ENCODE results near the gene FMNL2. TPM values are rescaled to one million over a fixed set of nuclear protein-coding genes. Genes with fewer than 3 reads are reported as not detected.

Gene FMNL2
- total and polyA plus RNA-seq, 4 donors, result 1.5 to 9.3 (median 5.1) TPM

- DNase-seq (ENCODE audit: low spot score), result no peak
- no peaks in the 10 kb centered on the region for H3K9me3 ChIP-seq (ENCODE audit: control insufficient read depth in 4 of 4, low read length in 3 of 4)
- H3K4me1 ChIP-seq (ENCODE audit: control insufficient read depth in 4 of 4, insufficient read depth in 4 of 4, low read length in 3 of 4), result no peaks in the 10 kb centered on the region
- no peaks in the 10 kb centered on the region for H3K27me3 ChIP-seq (ENCODE audit: control insufficient read depth in 4 of 4, insufficient read depth in 4 of 4, low read length in 3 of 4)
- no peaks in the 10 kb centered on the region for H3K36me3 ChIP-seq (ENCODE audit: control insufficient read depth in 4 of 4, insufficient read depth in 3 of 4, low read depth in 1 of 4, low read length in 3 of 4)
- no peak overlapping the region for H3K27ac ChIP-seq (ENCODE audit: low read depth in 1 of 2, low read length in 2 of 2)
- TF ChIP-seq HNF4G (IDR thresholded peaks at IDR 0.05), result no peak
- no peak overlapping the region for H3K4me3 ChIP-seq (ENCODE audit: low read depth in 1 of 3, low read length in 3 of 3)
- 90% methylated on average over 9 of the region's 9 CpGs for whole genome bisulfite sequencing
- H3K9ac ChIP-seq (ENCODE audit: low read depth in 1 of 2, low read length in 2 of 2), result no peak overlapping the region
Measured at GRCh38 chr2:152565884-152566727, 231.1 kb downstream of the FMNL2 start.

GRCh38 chr2:152566728-152567069 is 231.7 kb downstream of the FMNL2 start:
- Histone ChIP-seq H3K27ac (ENCODE audit: low read depth in 1 of 2, low read length in 2 of 2) (no peak overlapping the region), H3K4me3 (ENCODE audit: low read depth in 1 of 3, low read length in 3 of 3) (no peak overlapping the region), H3K36me3 (ENCODE audit: control insufficient read depth in 4 of 4, insufficient read depth in 3 of 4, low read depth in 1 of 4, low read length in 3 of 4) (no peaks in the 10 kb centered on the region), H3K4me1 (ENCODE audit: control insufficient read depth in 4 of 4, insufficient read depth in 4 of 4, low read length in 3 of 4) (no peaks in the 10 kb centered on the region), H3K9me3 (ENCODE audit: control insufficient read depth in 4 of 4, low read length in 3 of 4) (no peaks in the 10 kb centered on the region), H3K27me3 (ENCODE audit: control insufficient read depth in 4 of 4, insufficient read depth in 4 of 4, low read length in 3 of 4) (no peaks in the 10 kb centered on the region), H3K9ac (ENCODE audit: low read depth in 1 of 2, low read length in 2 of 2) (no peak overlapping the region)
- TF ChIP-seq TAF1 (conservative IDR thresholded peaks at IDR 0.05) (no peak), HNF4A (conservative IDR thresholded peaks at IDR 0.05) (no peak), RXRA (IDR thresholded peaks at IDR 0.05) (no peak)
- WGBS, result 85% methylated on average over 5 of the region's 5 CpGs
- no peak for DNase-seq (ENCODE audit: low spot score)

GRCh38 chr2:152568531-152568930 is 233.6 kb downstream of the FMNL2 start:
- no peaks in the 10 kb centered on the region for H3K9me3 ChIP-seq (ENCODE audit: control insufficient read depth in 4 of 4, low read length in 3 of 4)
- TF ChIP-seq YY1 (IDR thresholded peaks at IDR 0.05) (no peak), HNF4A (conservative IDR thresholded peaks at IDR 0.05) (no peak), REST (IDR thresholded peaks at IDR 0.05) (no peak), GABPA (IDR thresholded peaks at IDR 0.05 in 1 of 2, conservative IDR thresholded peaks at IDR 0.05 in 1 of 2) (no peak)
- H3K27me3 ChIP-seq (ENCODE audit: control insufficient read depth in 4 of 4, insufficient read depth in 4 of 4, low read length in 3 of 4), result no peaks in the 10 kb centered on the region
- 88% methylated on average over 3 of the region's 3 CpGs for WGBS
- H3K4me3 ChIP-seq (ENCODE audit: low read depth in 1 of 3, low read length in 3 of 3), result no peak overlapping the region
- H3K9ac ChIP-seq (ENCODE audit: low read depth in 1 of 2, low read length in 2 of 2), result no peak overlapping the region
- DNase-seq (ENCODE audit: low spot score), result no peak
- no peak overlapping the region for H3K27ac ChIP-seq (ENCODE audit: low read depth in 1 of 2, low read length in 2 of 2)
- H3K4me1 ChIP-seq (ENCODE audit: control insufficient read depth in 4 of 4, insufficient read depth in 4 of 4, low read length in 3 of 4), result no peaks in the 10 kb centered on the region
- H3K36me3 ChIP-seq (ENCODE audit: control insufficient read depth in 4 of 4, insufficient read depth in 3 of 4, low read depth in 1 of 4, low read length in 3 of 4), result no peaks in the 10 kb centered on the region

GRCh38 chr2:152569186-152569585 is 234.2 kb downstream of the FMNL2 start:
- no peaks in the 10 kb centered on the region for H3K4me1 ChIP-seq (ENCODE audit: control insufficient read depth in 4 of 4, insufficient read depth in 4 of 4, low read length in 3 of 4)
- H3K27me3 ChIP-seq (ENCODE audit: control insufficient read depth in 4 of 4, insufficient read depth in 4 of 4, low read length in 3 of 4), result no peaks in the 10 kb centered on the region
- no peaks in the 10 kb centered on the region for H3K36me3 ChIP-seq (ENCODE audit: control insufficient read depth in 4 of 4, insufficient read depth in 3 of 4, low read depth in 1 of 4, low read length in 3 of 4)
- WGBS, result 93% methylated on average over 7 of the region's 7 CpGs
- no peak overlapping the region for H3K27ac ChIP-seq (ENCODE audit: low read depth in 1 of 2, low read length in 2 of 2)
- no peak overlapping the region for H3K9ac ChIP-seq (ENCODE audit: low read depth in 1 of 2, low read length in 2 of 2)
- DNase-seq (ENCODE audit: low spot score), result no peak
- H3K9me3 ChIP-seq (ENCODE audit: control insufficient read depth in 4 of 4, low read length in 3 of 4), result no peaks in the 10 kb centered on the region
- no peak overlapping the region for H3K4me3 ChIP-seq (ENCODE audit: low read depth in 1 of 3, low read length in 3 of 3)
- TF ChIP-seq TAF1 (conservative IDR thresholded peaks at IDR 0.05) (no peak), YY1 (IDR thresholded peaks at IDR 0.05) (no peak), FOXA2 (IDR thresholded peaks at IDR 0.05) (no peak), EGR1 (IDR thresholded peaks at IDR 0.05; ENCODE audit: low read depth in 2 of 2) (no peak), ATF3 (IDR thresholded peaks at IDR 0.05) (no peak), JUND (IDR thresholded peaks at IDR 0.05) (no peak), NR2F2 (IDR thresholded peaks at IDR 0.05) (no peak), HNF4A (conservative IDR thresholded peaks at IDR 0.05) (no peak), CTCF (IDR thresholded peaks at IDR 0.05; ENCODE audit: low read depth, low read length, missing input control) (no peak), RXRA (IDR thresholded peaks at IDR 0.05) (no peak), ZBTB33 (IDR thresholded peaks at IDR 0.05) (no peak), GABPA (IDR thresholded peaks at IDR 0.05 in 1 of 2, conservative IDR thresholded peaks at IDR 0.05 in 1 of 2) (no peak), RAD21 (IDR thresholded peaks at IDR 0.05) (no peak)
